Jurkat, Clone E6-1 (cell line): ENCODE results near the gene SDK2.

Experiments used
- DNase-seq: peaks from one replicate; pipeline ENCODE4 v3.0.0-alpha.2; 2011; ENCODE audit warnings: low read depth, low spot score
- H3K4me3 ChIP-seq: 2 replicates; pipeline ENCODE4 v1.5.1; 2011; ENCODE audit warnings: mild to moderate bottlenecking, low read length, control low read depth, moderate library complexity

SDK2 gene

GRCh38 chr17:73424571-73424970, 219.7 kb downstream of the SDK2 start:
- no peak for DNase-seq
- no peak overlapping the region for H3K4me3 ChIP-seq

- DNase-seq: no peak
- no peak overlapping the region for H3K4me3 ChIP-seq
Measured at GRCh38 chr17:73423806-73424205, 220.4 kb downstream of the SDK2 start.

GRCh38 chr17:73423159-73423715, 221.0 kb downstream of the SDK2 start:
- no peak for DNase-seq
- no peak overlapping the region for H3K4me3 ChIP-seq

- H3K4me3 ChIP-seq: no peak overlapping the region
- no peak for DNase-seq
Measured at GRCh38 chr17:73422121-73422520, 222.1 kb downstream of the SDK2 start.

- DNase-seq: peak; percentile 32
- no peak overlapping the region for H3K4me3 ChIP-seq
Measured at GRCh38 chr17:73420897-73421296, 223.3 kb downstream of the SDK2 start.

GRCh38 chr17:73419881-73420280, 224.4 kb downstream of the SDK2 start:
- H3K4me3 ChIP-seq: no peak overlapping the region
- no peak for DNase-seq

- no peak overlapping the region for H3K4me3 ChIP-seq
- no peak for DNase-seq
Measured at GRCh38 chr17:73419051-73419450, 225.2 kb downstream of the SDK2 start.

- no peak for DNase-seq
- no peak overlapping the region for H3K4me3 ChIP-seq
Measured at GRCh38 chr17:73415782-73416181, 228.5 kb downstream of the SDK2 start.

- no peak for DNase-seq
Measured at GRCh38 chr17:73414171-73414955, 229.9 kb downstream of the SDK2 start.

GRCh38 chr17:73412914-73413313, 231.3 kb downstream of the SDK2 start:
- DNase-seq: no peak
- no peak overlapping the region for H3K4me3 ChIP-seq

More at GRCh38 chr17:73414171-73414955, 229.9 kb downstream of the SDK2 start:
- H3K4me3 ChIP-seq: no peak overlapping the region

- no peak for DNase-seq
- H3K4me3 ChIP-seq: no peak overlapping the region
Measured at GRCh38 chr17:73411313-73411747, 232.9 kb downstream of the SDK2 start.

GRCh38 chr17:73410586-73411312, 233.5 kb downstream of the SDK2 start:
- no peak for DNase-seq
- H3K4me3 ChIP-seq: no peak overlapping the region

GRCh38 chr17:73404246-73404645, 240.0 kb downstream of the SDK2 start:
- no peak for DNase-seq

GRCh38 chr17:73402466-73402865, 241.8 kb downstream of the SDK2 start:
- H3K4me3 ChIP-seq: no peak overlapping the region
- DNase-seq: no peak

More at GRCh38 chr17:73404246-73404645, 240.0 kb downstream of the SDK2 start:
- no peak overlapping the region for H3K4me3 ChIP-seq

GRCh38 chr17:73401911-73402310, 242.3 kb downstream of the SDK2 start:
- H3K4me3 ChIP-seq: no peak overlapping the region
- peak; percentile 35 for DNase-seq

GRCh38 chr17:73400915-73401545, 243.2 kb downstream of the SDK2 start:
- no peak overlapping the region for H3K4me3 ChIP-seq
- no peak for DNase-seq

- no peak for DNase-seq
- no peak overlapping the region for H3K4me3 ChIP-seq
Measured at GRCh38 chr17:73399056-73399455, 245.2 kb downstream of the SDK2 start.

GRCh38 chr17:73397856-73398540, 246.2 kb downstream of the SDK2 start:
- H3K4me3 ChIP-seq: no peak overlapping the region
- DNase-seq: no peak

- H3K4me3 ChIP-seq: no peak overlapping the region
- DNase-seq: no peak
Measured at GRCh38 chr17:73397278-73397826, 246.9 kb downstream of the SDK2 start.
